K562 (cell line): ENCODE data around the gene FZD1. TPM values are rescaled to one million over a fixed set of nuclear protein-coding genes. Genes with fewer than 3 reads are reported as not detected.

Experiments used
- ATF3 ChIP-seq, 2 experiments: fragments of 450-650 bp in 1 of 2; sonication (generic) in 1 of 2; formaldehyde crosslinking in 1 of 2; IDR thresholded peaks in 1 of 2; conservative IDR thresholded peaks in 1 of 2; 2 replicates each; pipeline versions ENCODE4 v1.6.1 to v1.8.1; 2016 to 2023; ENCODE audit warnings: mild to moderate bottlenecking in 2 of 2, moderate library complexity in 2 of 2, inconsistent platforms in 1 of 2, missing genetic modification reagents in 1 of 2
- BCL6 ChIP-seq: fragments of 250-450 bp; sonication (Bioruptor Pico); IDR thresholded peaks from 2 replicates; pipeline ENCODE4 v1.4.0; 2020
- CC2D1A ChIP-seq: fragments of 450-650 bp; IDR thresholded peaks from 2 replicates; pipeline ENCODE4 v1.6.1; 2017; ENCODE audit warnings: mild to moderate bottlenecking
- COPS2 ChIP-seq: fragments of 450-650 bp; conservative IDR thresholded peaks from 2 replicates; pipeline ENCODE4 v1.6.1; 2016; ENCODE audit warnings: mild to moderate bottlenecking, moderate library complexity
- ELF1 ChIP-seq: fragments of 200-800 bp; sonication (Bioruptor generic); IDR thresholded peaks from 2 replicates; pipeline ENCODE4 v1.6.1; 2016; ENCODE audit warnings: missing genetic modification characterization, missing compliant biosample characterization
- ELK1 ChIP-seq: sonication (generic); formaldehyde crosslinking; IDR thresholded peaks from 2 replicates; pipeline ENCODE4 v1.8.1; 2022; ENCODE audit warnings: missing genetic modification reagents
- HDAC3 ChIP-seq: fragments of 450-650 bp; IDR thresholded peaks from 2 replicates; pipeline ENCODE4 v1.6.1; 2018; ENCODE audit warnings: borderline replicate concordance, mild to moderate bottlenecking, moderate library complexity; ENCODE audit not compliant: partially characterized antibody
- HDAC6 ChIP-seq: IDR thresholded peaks from 2 replicates; pipeline ENCODE4 v1.6.1; 2012; ENCODE audit warnings: low read depth, mild to moderate bottlenecking, control low read depth, inconsistent platforms, low read length, moderate library complexity
- HMGXB4 ChIP-seq: sonication (generic); formaldehyde crosslinking; IDR thresholded peaks from 2 replicates; pipeline ENCODE4 v1.8.1; 2023; ENCODE audit warnings: mild to moderate bottlenecking, missing genetic modification reagents
- ID3 ChIP-seq, 2 experiments: fragments of 250-450 bp in 1 of 2; fragments of 450-650 bp in 1 of 2; sonication (Bioruptor Pico) in 1 of 2; IDR thresholded peaks; 2 replicates each; pipeline versions ENCODE4 v1.6.1 to v1.8.0; 2016 to 2021; ENCODE audit warnings: mild to moderate bottlenecking in 2 of 2, moderate library complexity in 2 of 2, missing compliant biosample characterization in 1 of 2, missing genetic modification characterization in 1 of 2
- KAT8 ChIP-seq: fragments of 450-650 bp; IDR thresholded peaks from 2 replicates; pipeline ENCODE4 v1.6.1; 2016; ENCODE audit warnings: low read depth, mild to moderate bottlenecking
- KLF1 ChIP-seq: fragments of 450-650 bp; IDR thresholded peaks from 2 replicates; pipeline ENCODE4 v1.6.1; 2016; ENCODE audit warnings: missing genetic modification characterization, missing compliant biosample characterization
- NELFE ChIP-seq: IDR thresholded peaks from 2 replicates; pipeline ENCODE4 v1.6.1; 2011; ENCODE audit warnings: mild to moderate bottlenecking; ENCODE audit not compliant: insufficient read depth, insufficient read length
- RAD51 ChIP-seq: fragments of 450-650 bp; IDR thresholded peaks from 2 replicates; pipeline ENCODE4 v1.7.1; 2016; ENCODE audit warnings: low read depth, mild to moderate bottlenecking, borderline replicate concordance
- SMAD2 ChIP-seq: fragments of 150-350 bp; IDR thresholded peaks from 2 replicates; pipeline ENCODE4 v1.6.1; 2014; ENCODE audit warnings: low read depth, mild to moderate bottlenecking, low read length
- SMARCB1 ChIP-seq: IDR thresholded peaks from 2 replicates; pipeline ENCODE4 v1.6.1; 2011; ENCODE audit warnings: improper control_type of control experiment, low read depth; ENCODE audit not compliant: insufficient read length
- ZBTB1 ChIP-seq: sonication (generic); formaldehyde crosslinking; IDR thresholded peaks from 2 replicates; pipeline ENCODE4 v1.8.1; 2023; ENCODE audit warnings: missing genetic modification reagents, low read depth, mild to moderate bottlenecking, borderline replicate concordance
- ZNF263 ChIP-seq: sonication (generic); formaldehyde crosslinking; IDR thresholded peaks from 2 replicates; pipeline ENCODE4 v1.8.0; 2022; ENCODE audit warnings: mild to moderate bottlenecking, missing genetic modification reagents, borderline replicate concordance
- polyA plus RNA-seq, 8 experiments: library from polyadenylated mRNA; depleted of rRNA in 4 of 8; stranded (reverse) in 5 of 8; unstranded in 3 of 8; fragments of >200 nt; fragmentation: Nextera tagmentation in 2 of 8; fragmentation: Illumina TruSeq in 1 of 8; extraction: Ambion mirVana in 2 of 8; extraction: Trizol in 1 of 8; gene quantifications; 2 replicates each; pipeline versions ENCODE4 v1.2.1 to v1.2.3, GENCODE V29; 2011 to 2014; ENCODE audit warnings: inconsistent platforms in 1 of 8, missing spikeins in 1 of 8
- total RNA-seq, 7 experiments: library from RNA; depleted of rRNA in 6 of 7; stranded (reverse); fragments of >200 nt in 6 of 7; fragmentation: Illumina TruSeq in 2 of 7; extraction: Trizol in 2 of 7; gene quantifications; 2 replicates each; pipeline versions ENCODE4 v1.2.1 to v1.2.3, GENCODE V29; 2011 to 2021; ENCODE audit warnings: low replicate concordance in 1 of 7
- TF ChIP-seq, protein P1 (sequence below): sonication (generic); formaldehyde crosslinking; IDR thresholded peaks from 2 replicates; pipeline ENCODE4 v1.8.0; 2022; ENCODE audit warnings: mild to moderate bottlenecking, missing genetic modification reagents
- TF ChIP-seq, protein P2 (sequence below): sonication (generic); formaldehyde crosslinking; IDR thresholded peaks from 2 replicates; pipeline ENCODE4 v1.8.1; 2023; ENCODE audit warnings: mild to moderate bottlenecking, missing genetic modification reagents, moderate library complexity

FZD1 gene
- total and polyA plus RNA-seq, 9 of the 15 experiments (the other 6 are each of a cell fraction or from before 2014, with no cell fraction given), result 0.25 to 5.1 (median 1.8) TPM

- TF ChIP-seq, protein P1, sequence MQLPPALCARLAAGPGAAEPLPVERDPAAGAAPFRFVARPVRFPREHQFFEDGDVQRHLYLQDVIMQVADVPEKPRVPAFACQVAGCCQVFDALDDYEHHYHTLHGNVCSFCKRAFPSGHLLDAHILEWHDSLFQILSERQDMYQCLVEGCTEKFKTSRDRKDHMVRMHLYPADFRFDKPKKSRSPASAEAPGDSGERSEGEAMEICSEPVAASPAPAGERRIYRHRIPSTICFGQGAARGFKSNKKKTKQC, result peak; percentile 15; the same call in 1 of the 2 replicates
- TF ChIP-seq HMGXB4 (CRISPR knock-in tag), result peak; percentile 81
- TF ChIP-seq ID3 (CRISPR knock-in tag; IDR thresholded peaks at IDR 0.05), result no peak
- 0 out of 2 replicates have a peak, but pooled peaks have one; percentile 38 for TF ChIP-seq ID3 (tag; IDR thresholded peaks at IDR 0.05)
- TF ChIP-seq SMAD2, result no peak
- TF ChIP-seq ZNF263 (CRISPR knock-in tag), result peak; percentile 65
- TF ChIP-seq NELFE, result no peak
- TF ChIP-seq, protein P2, sequence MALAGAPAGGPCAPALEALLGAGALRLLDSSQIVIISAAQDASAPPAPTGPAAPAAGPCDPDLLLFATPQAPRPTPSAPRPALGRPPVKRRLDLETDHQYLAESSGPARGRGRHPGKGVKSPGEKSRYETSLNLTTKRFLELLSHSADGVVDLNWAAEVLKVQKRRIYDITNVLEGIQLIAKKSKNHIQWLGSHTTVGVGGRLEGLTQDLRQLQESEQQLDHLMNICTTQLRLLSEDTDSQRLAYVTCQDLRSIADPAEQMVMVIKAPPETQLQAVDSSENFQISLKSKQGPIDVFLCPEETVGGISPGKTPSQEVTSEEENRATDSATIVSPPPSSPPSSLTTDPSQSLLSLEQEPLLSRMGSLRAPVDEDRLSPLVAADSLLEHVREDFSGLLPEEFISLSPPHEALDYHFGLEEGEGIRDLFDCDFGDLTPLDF (CRISPR knock-in tag), result no peak; the same call in 1 of the 2 replicates
- peak; percentile 33; the same call in 1 of the 2 replicates for TF ChIP-seq ZBTB1
- TF ChIP-seq SMARCB1, result no peak
- peak; percentile 82 for TF ChIP-seq HDAC3
- TF ChIP-seq KAT8, result no peak
- no peak; the same call in 1 of the 2 replicates for TF ChIP-seq RAD51
- TF ChIP-seq BCL6 (CRISPR knock-in tag), result no peak
- TF ChIP-seq COPS2, result no peak
- TF ChIP-seq KLF1 (tag), result no peak
- TF ChIP-seq CC2D1A, result 0 out of 2 replicates have a peak, but pooled peaks have one; percentile 57
- no peak for TF ChIP-seq HDAC6
- TF ChIP-seq ELF1 (tag), result peak; percentile 68
- TF ChIP-seq ATF3 (IDR thresholded peaks at IDR 0.05), result peak; percentile 13; the same call in 1 of the 2 replicates
- no peak for TF ChIP-seq ATF3 (CRISPR knock-in tag; conservative IDR thresholded peaks at IDR 0.05)
- no peak for TF ChIP-seq ELK1 (CRISPR knock-in tag)
Observed at GRCh38 chr7:91264046-91264923, at the start of gene FZD1 (continued).
